Gastroesophageal sphincter (tissue), 4 donors: Measurements from ENCODE around the gene UTP11. TPM values are rescaled to one million over a fixed set of nuclear protein-coding genes. Genes with fewer than 3 reads are reported as not detected.
"Not testable (repeated sequence)": the region's sequence is repeated elsewhere in the genome, so short reads cannot be mapped to it uniquely, and the experiment has no call there.

ENCODE experiments used
- ATAC-seq: fragments of 150-250 bp; one replicate; pipeline ENCODE4 v1.9.1; 2016; ENCODE audit warnings: mild to moderate bottlenecking, moderate library complexity
- H3K27ac ChIP-seq, 4 donors: fragments of 200-600 bp; sonication (generic) in 3 of 4; 1 replicate in 3 of 4; 2 replicates in 1 of 4; pipeline ENCODE4 v1.5.1; 2016 to 2019
- H3K27me3 ChIP-seq: fragments of 200-600 bp; sonication (generic); one replicate; pipeline ENCODE4 v1.5.1; 2019
- H3K36me3 ChIP-seq, 2 donors: fragments of 200-600 bp; sonication (generic); one replicate each; pipeline ENCODE4 v1.5.1; 2019; ENCODE audit warnings: control low read depth in 1 of 2
- H3K4me1 ChIP-seq, 3 donors: fragments of 200-600 bp; sonication (generic); 1 replicate in 2 of 3; 2 replicates in 1 of 3; pipeline ENCODE4 v1.5.1; 2016 to 2019; ENCODE audit warnings: control low read depth in 2 of 3
- H3K4me3 ChIP-seq, 2 donors: fragments of 200-600 bp; sonication (generic); one replicate each; pipeline ENCODE4 v1.5.1; 2019; ENCODE audit warnings: mild to moderate bottlenecking in 1 of 2, moderate library complexity in 1 of 2
- H3K9me3 ChIP-seq, 3 donors: fragments of 200-600 bp; sonication (generic); one replicate each; pipeline ENCODE4 v1.5.1; 2017 to 2019; ENCODE audit warnings: control low read depth in 2 of 3
- CTCF ChIP-seq, 4 experiments: fragments of 200-600 bp in 2 of 4; fragments of 450-650 bp in 2 of 4; sonication (generic) in 1 of 4; IDR thresholded peaks; one replicate each; pipeline ENCODE4 v1.5.1; 2017 to 2019; ENCODE audit warnings: antibody characterized with exemption in 4 of 4, mild to moderate bottlenecking in 2 of 4, moderate library complexity in 2 of 4
- EP300 ChIP-seq: sonication (generic); formaldehyde crosslinking; IDR thresholded peaks from one replicate; pipeline ENCODE4 v1.6.1; 2017; ENCODE audit warnings: antibody characterized with exemption, mild to moderate bottlenecking
- POLR2A ChIP-seq, 2 donors: fragments of 450-650 bp; IDR thresholded peaks; one replicate each; pipeline ENCODE4 v1.6.1; 2017; ENCODE audit warnings: antibody characterized with exemption in 2 of 2, mild to moderate bottlenecking in 2 of 2, moderate library complexity in 1 of 2
- POLR2AphosphoS5 ChIP-seq: sonication (generic); formaldehyde crosslinking; IDR thresholded peaks from one replicate; pipeline ENCODE4 v1.6.1; 2017; ENCODE audit warnings: antibody characterized with exemption
- WGBS, 2 donors: methylation state at CpG; one replicate each; pipeline ENCODE4 v1.1.5; 2018; ENCODE audit warnings: low coverage in 1 of 2; 5-methylcytosine and 5-hydroxymethylcytosine counted together
- total RNA-seq, 4 donors: library from RNA; depleted of rRNA; stranded (reverse); fragments of >200 nt; gene quantifications; one replicate each; pipeline ENCODE4 v1.1.0, GENCODE V29; 2016

The UTP11 gene
- total RNA-seq: 10 to 100 TPM; 50.7 to 79.2 (median 59.8) TPM

GRCh38 chr1:38012363-38013226 lies at the start of gene UTP11:
UTP11 (plus strand) TSS chr1:38012734; CDS start chr1:38012803, 69 bp downstream.
- H3K36me3 ChIP-seq: peaks cover 0 to 12% of the 10 kb centered on the region in 2 donors
- H3K9me3 ChIP-seq: no peaks in the 10 kb centered on the region
- H3K27me3 ChIP-seq: no peaks in the 10 kb centered on the region
- 5% methylated on average over 8 of the region's 49 CpGs; no CpG with 5 or more reads in 1 of the 2 donors for WGBS, 2 donors
- H3K4me3 ChIP-seq: peak within 1 kb of the TSS; percentile 73 to 80
- peak; percentile 64 for TF ChIP-seq POLR2AphosphoS5
- no peak for TF ChIP-seq CTCF (IDR thresholded peaks at IDR 0.05)
- TF ChIP-seq POLR2A (IDR thresholded peaks at IDR 0.05): peak; percentile 36 to 59
- no peak for TF ChIP-seq EP300
- H3K27ac ChIP-seq: peak within 1 kb of the TSS; percentile 88 to 94 (median 92)
- peaks cover 0 to 52% (median 24%) of the 10 kb centered on the region in 3 donors for H3K4me1 ChIP-seq
- ATAC-seq: peak; percentile 98

GRCh38 chr1:37964106-37964505 lies 48.4 kb upstream of the UTP11 start:
- H3K4me1 ChIP-seq, H3K27ac ChIP-seq: not testable (repeated sequence)

GRCh38 chr1:37965301-37965700 lies 47.2 kb upstream of the UTP11 start:
- peaks cover 0 to 96% of the 10 kb centered on the region in 2 donors for H3K36me3 ChIP-seq
- H3K9me3 ChIP-seq: no peaks in the 10 kb centered on the region
- TF ChIP-seq POLR2AphosphoS5: no peak
- no peak for TF ChIP-seq POLR2A (IDR thresholded peaks at IDR 0.05)
- no peak for TF ChIP-seq CTCF (IDR thresholded peaks at IDR 0.05)
- ATAC-seq: no peak
- 77 to 100% methylated on average over 1 to 4 of the region's 4 CpGs for WGBS, 2 donors
- no peaks in the 10 kb centered on the region for H3K4me1 ChIP-seq
- no peaks in the 10 kb centered on the region for H3K27me3 ChIP-seq
- H3K4me3 ChIP-seq: no peak overlapping the region
- no peak overlapping the region for H3K27ac ChIP-seq

More at GRCh38 chr1:37964106-37964505, 48.4 kb upstream of the UTP11 start:
- 83 to 88% methylated on average over 8 to 9 of the region's 12 CpGs for WGBS, 2 donors
- ATAC-seq, H3K4me3 ChIP-seq, H3K27me3 ChIP-seq, H3K9me3 ChIP-seq: not testable (repeated sequence)
- peaks cover 0 to 97% of the 10 kb centered on the region in 2 donors for H3K36me3 ChIP-seq

- H3K4me3 ChIP-seq, H3K9me3 ChIP-seq, H3K27ac ChIP-seq, ATAC-seq, H3K27me3 ChIP-seq, H3K4me1 ChIP-seq: not testable (repeated sequence)
- H3K36me3 ChIP-seq: peaks cover 0 to 83% of the 10 kb centered on the region in 2 donors
- WGBS, 2 donors: 38 to 90% methylated on average over 2 to 5 of the region's 5 CpGs
Measured at GRCh38 chr1:37973684-37974083, 38.9 kb upstream of the UTP11 start.

- Histone ChIP-seq H3K27me3 (no peaks in the 10 kb centered on the region), H3K4me1 (no peaks in the 10 kb centered on the region), H3K27ac (no peak overlapping the region), H3K9me3 (no peaks in the 10 kb centered on the region), H3K4me3 (no peak overlapping the region), H3K36me3 (peaks cover 0 to 83% of the 10 kb centered on the region in 2 donors)
- no peak for TF ChIP-seq CTCF (IDR thresholded peaks at IDR 0.05)
- TF ChIP-seq POLR2AphosphoS5: no peak
- TF ChIP-seq EP300: no peak
- no peak for TF ChIP-seq POLR2A (IDR thresholded peaks at IDR 0.05)
- 94 to 96% methylated on average over 2 to 5 of the region's 5 CpGs for WGBS, 2 donors
- no peak for ATAC-seq
Measured at GRCh38 chr1:37974567-37974966, 38.0 kb upstream of the UTP11 start.

- not testable (repeated sequence) for H3K4me3 ChIP-seq, H3K9me3 ChIP-seq, H3K27me3 ChIP-seq, H3K4me1 ChIP-seq, ATAC-seq, H3K27ac ChIP-seq
- 40 to 67% methylated on average over 3 to 5 of the region's 6 CpGs for WGBS, 2 donors
- TF ChIP-seq CTCF (IDR thresholded peaks at IDR 0.05): peak; percentile 24 to 61 (median 40)
- H3K36me3 ChIP-seq: peaks cover 0 to 83% of the 10 kb centered on the region in 2 donors
Measured at GRCh38 chr1:37975083-37975482, 37.5 kb upstream of the UTP11 start.
